ENCODE data around the gene SLC25A44. TPM values are rescaled to one million over a fixed set of nuclear protein-coding genes. Genes with fewer than 3 reads are reported as not detected.

The SLC25A44 gene
- total RNA-seq, 1 experiment from 2014 or later = 32.3 TPM

GRCh38 chr1:156146020-156146768 lies 47.7 kb upstream of the SLC25A44 start:
- peak; percentile 60 for TF ChIP-seq CTCF (IDR thresholded peaks at IDR 0.05; ENCODE audit: unreplicated experiment)
- ChIA-PET POLR2A (interaction anchor here (0.5 to 2.1 kb wide), 20 partner anchors 9 to 149 kb away, joined by 3 to 11 read pairs (median 4); partner anchors contain the start of genes GLMP, PMF1, SLC25A44 and SMG5), CTCF (interaction anchor here (0.6 to 46.2 kb wide), 28 partner anchors 9 to 174 kb away, joined by 3 to 1892 read pairs (median 4); partner anchors contain the start of genes MEX3A, PMF1 and SLC25A44)
- H3K4me1 Mint-ChIP-seq (ENCODE audit: insufficient read depth, unreplicated experiment) = peaks cover 29% of the 10 kb centered on the region
- no peaks in the 10 kb centered on the region for H3K27me3 Mint-ChIP-seq (ENCODE audit: insufficient read depth, unreplicated experiment)
- no peak overlapping the region for H3K27ac Mint-ChIP-seq (ENCODE audit: low read depth, unreplicated experiment)
- no TSS peak for BruUV-seq (replicated peaks)
- H3K36me3 Mint-ChIP-seq (ENCODE audit: insufficient read depth, unreplicated experiment) = peaks cover 64% of the 10 kb centered on the region
- DNase-seq (ENCODE audit: unreplicated experiment) = peak; percentile 97
- intact Hi-C loops (cut with micrococcal nuclease) = loop anchor here (1.0 to 5.0 kb wide), 6 partner anchors 50 to 299 kb away; partner anchors contain the start of gene PMF1
- H3K4me3 Mint-ChIP-seq (ENCODE audit: unreplicated experiment) = peak overlapping the region; percentile 24
- no peaks in the 10 kb centered on the region for H3K9me3 Mint-ChIP-seq (ENCODE audit: unreplicated experiment)

GRCh38 chr1:156146769-156147405 lies 47.0 kb upstream of the SLC25A44 start:
- TF ChIP-seq CTCF (IDR thresholded peaks at IDR 0.05; ENCODE audit: unreplicated experiment) = no peak
- BruUV-seq (replicated peaks) = no TSS peak
- POLR2A ChIA-PET = interaction anchor here (0.5 to 2.1 kb wide), 11 partner anchors 17 to 149 kb away, joined by 3 to 8 read pairs (median 4); partner anchors contain the start of genes GLMP, PMF1 and SMG5
- peak; percentile 70 for DNase-seq (ENCODE audit: unreplicated experiment)
- Mint-ChIP-seq H3K36me3 (ENCODE audit: insufficient read depth, unreplicated experiment) (peaks cover 57% of the 10 kb centered on the region), H3K9me3 (ENCODE audit: unreplicated experiment) (no peaks in the 10 kb centered on the region), H3K27me3 (ENCODE audit: insufficient read depth, unreplicated experiment) (no peaks in the 10 kb centered on the region), H3K27ac (ENCODE audit: low read depth, unreplicated experiment) (no peak overlapping the region), H3K4me3 (ENCODE audit: unreplicated experiment) (peak overlapping the region; percentile 24), H3K4me1 (ENCODE audit: insufficient read depth, unreplicated experiment) (peaks cover 29% of the 10 kb centered on the region)
- intact Hi-C loops (cut with micrococcal nuclease) = loop anchor here (1.0 to 5.0 kb wide), 6 partner anchors 51 to 298 kb away; partner anchors contain the start of gene PMF1
- CTCF ChIA-PET = interaction anchor here (0.6 to 46.2 kb wide), 16 partner anchors 8 to 175 kb away, joined by 3 to 1892 read pairs (median 4); partner anchors contain the start of genes MEX3A and PMF1

DNA sequence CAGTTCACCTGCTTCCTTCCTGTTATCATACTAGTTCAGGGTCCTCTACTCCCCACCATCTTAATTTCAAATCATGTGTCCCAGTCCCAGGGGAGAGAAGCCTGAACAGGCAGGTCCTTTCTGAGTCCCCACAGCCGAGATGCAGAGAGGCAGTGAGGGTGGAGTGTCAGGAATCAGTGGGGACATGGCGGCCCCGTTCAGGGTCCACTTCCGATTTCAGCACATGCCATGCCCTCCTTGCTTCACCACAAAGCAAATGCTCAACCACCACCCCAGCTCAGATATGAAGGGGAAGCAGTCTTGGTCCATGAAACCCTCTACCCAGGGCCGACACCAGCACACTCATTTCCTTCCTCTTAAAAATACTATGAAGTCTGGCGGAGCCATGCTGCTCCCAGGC lies 45.7 kb upstream of the SLC25A44 start:
- Mint-ChIP-seq H3K9me3 (ENCODE audit: unreplicated experiment) (no peaks in the 10 kb centered on the region), H3K27me3 (ENCODE audit: insufficient read depth, unreplicated experiment) (no peaks in the 10 kb centered on the region), H3K4me3 (ENCODE audit: unreplicated experiment) (no peak overlapping the region), H3K27ac (ENCODE audit: low read depth, unreplicated experiment) (no peak overlapping the region), H3K4me1 (ENCODE audit: insufficient read depth, unreplicated experiment) (peaks cover 28% of the 10 kb centered on the region), H3K36me3 (ENCODE audit: insufficient read depth, unreplicated experiment) (peaks cover 56% of the 10 kb centered on the region)
- TF ChIP-seq CTCF (IDR thresholded peaks at IDR 0.05; ENCODE audit: unreplicated experiment) = no peak
- CTCF ChIA-PET = interaction anchor here (0.8 to 46.2 kb wide), 6 partner anchors 16 to 171 kb away, joined by 3 to 1892 read pairs (median 6); partner anchors contain the start of genes MEX3A and PMF1
- POLR2A ChIA-PET = interaction anchor here (0.7 to 1.4 kb wide), 4 partner anchors 17 to 65 kb away, joined by 3 to 8 read pairs (median 4); partner anchors contain the start of gene PMF1
- BruUV-seq (replicated peaks) = no TSS peak
- no peak for DNase-seq (ENCODE audit: unreplicated experiment)
- intact Hi-C loops (cut with micrococcal nuclease) = loop anchor here (5.0 kb wide), 1 partner anchor 64 kb away; the partner anchor contains the start of gene PMF1
